Measurements from ENCODE around the gene KRT34. TPM values are rescaled to one million over a fixed set of nuclear protein-coding genes. Genes with fewer than 3 reads are reported as not detected.

KRT34 gene
- total RNA-seq, 1 donor from 2014 or later: not detected

DNA sequence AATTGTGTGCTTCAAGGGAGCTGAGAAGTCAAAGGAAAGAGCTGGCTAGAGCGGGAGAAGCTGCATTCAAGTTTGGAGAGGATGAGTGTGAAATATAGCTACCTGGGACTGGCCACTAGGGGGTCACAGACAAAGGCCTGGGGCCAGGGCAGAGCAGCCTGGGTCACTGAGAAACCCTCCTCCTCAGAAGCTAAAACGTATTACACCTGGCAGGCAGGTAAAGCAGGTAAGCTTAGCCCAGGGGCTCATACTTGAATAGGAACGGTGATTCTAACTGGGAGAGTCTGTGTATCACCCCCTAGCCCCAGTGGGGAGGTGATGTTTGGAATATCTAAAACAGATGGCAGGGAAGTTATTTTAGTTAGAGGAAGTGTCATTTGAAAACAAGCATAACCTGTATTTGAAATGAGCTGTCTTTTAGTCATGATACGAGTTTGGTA is 35.5 kb upstream of the KRT34 start:
- H3K4me1 Mint-ChIP-seq (ENCODE audit: unreplicated experiment): peaks cover 25% of the 10 kb centered on the region
- TF ChIP-seq, protein P1, sequence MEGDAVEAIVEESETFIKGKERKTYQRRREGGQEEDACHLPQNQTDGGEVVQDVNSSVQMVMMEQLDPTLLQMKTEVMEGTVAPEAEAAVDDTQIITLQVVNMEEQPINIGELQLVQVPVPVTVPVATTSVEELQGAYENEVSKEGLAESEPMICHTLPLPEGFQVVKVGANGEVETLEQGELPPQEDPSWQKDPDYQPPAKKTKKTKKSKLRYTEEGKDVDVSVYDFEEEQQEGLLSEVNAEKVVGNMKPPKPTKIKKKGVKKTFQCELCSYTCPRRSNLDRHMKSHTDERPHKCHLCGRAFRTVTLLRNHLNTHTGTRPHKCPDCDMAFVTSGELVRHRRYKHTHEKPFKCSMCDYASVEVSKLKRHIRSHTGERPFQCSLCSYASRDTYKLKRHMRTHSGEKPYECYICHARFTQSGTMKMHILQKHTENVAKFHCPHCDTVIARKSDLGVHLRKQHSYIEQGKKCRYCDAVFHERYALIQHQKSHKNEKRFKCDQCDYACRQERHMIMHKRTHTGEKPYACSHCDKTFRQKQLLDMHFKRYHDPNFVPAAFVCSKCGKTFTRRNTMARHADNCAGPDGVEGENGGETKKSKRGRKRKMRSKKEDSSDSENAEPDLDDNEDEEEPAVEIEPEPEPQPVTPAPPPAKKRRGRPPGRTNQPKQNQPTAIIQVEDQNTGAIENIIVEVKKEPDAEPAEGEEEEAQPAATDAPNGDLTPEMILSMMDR (IDR thresholded peaks at IDR 0.05): peak; percentile 20
- H3K27me3 Mint-ChIP-seq (ENCODE audit: unreplicated experiment): no peaks in the 10 kb centered on the region
- no peaks in the 10 kb centered on the region for H3K36me3 Mint-ChIP-seq (ENCODE audit: unreplicated experiment)
- H3K9me3 Mint-ChIP-seq (ENCODE audit: unreplicated experiment): no peaks in the 10 kb centered on the region
- no peak for DNase-seq (ENCODE audit: extremely low spot score, unreplicated experiment)
- H3K4me3 Mint-ChIP-seq (ENCODE audit: unreplicated experiment): no peak overlapping the region
- no peak overlapping the region for H3K27ac Mint-ChIP-seq (ENCODE audit: unreplicated experiment)

DNA sequence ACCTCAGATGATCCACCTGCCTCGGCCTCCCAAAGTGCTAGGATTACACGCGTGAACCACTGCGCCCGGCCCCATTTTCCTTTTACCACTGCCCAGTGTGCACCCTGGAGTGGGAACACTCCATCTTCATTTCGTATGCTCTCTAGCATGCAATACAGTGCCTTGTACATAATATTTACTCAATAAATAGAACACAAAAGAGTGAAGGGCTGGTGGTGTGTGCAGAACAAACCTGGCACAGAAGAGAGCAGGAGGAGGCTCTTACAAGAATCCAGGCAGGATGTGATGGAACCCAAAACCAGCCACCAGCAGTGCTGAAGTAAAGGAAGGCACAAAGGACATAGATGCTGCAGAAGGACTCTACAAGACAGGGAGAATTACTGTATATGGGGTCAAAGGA is 35.0 kb upstream of the KRT34 start:
- Mint-ChIP-seq H3K27ac (ENCODE audit: unreplicated experiment) (no peak overlapping the region), H3K27me3 (ENCODE audit: unreplicated experiment) (no peaks in the 10 kb centered on the region), H3K9me3 (ENCODE audit: unreplicated experiment) (no peaks in the 10 kb centered on the region), H3K4me1 (ENCODE audit: unreplicated experiment) (peaks cover 25% of the 10 kb centered on the region), H3K4me3 (ENCODE audit: unreplicated experiment) (no peak overlapping the region), H3K36me3 (ENCODE audit: unreplicated experiment) (no peaks in the 10 kb centered on the region)
- TF ChIP-seq, protein P1 (IDR thresholded peaks at IDR 0.05): no peak
- no peak for DNase-seq (ENCODE audit: extremely low spot score, unreplicated experiment)

DNA sequence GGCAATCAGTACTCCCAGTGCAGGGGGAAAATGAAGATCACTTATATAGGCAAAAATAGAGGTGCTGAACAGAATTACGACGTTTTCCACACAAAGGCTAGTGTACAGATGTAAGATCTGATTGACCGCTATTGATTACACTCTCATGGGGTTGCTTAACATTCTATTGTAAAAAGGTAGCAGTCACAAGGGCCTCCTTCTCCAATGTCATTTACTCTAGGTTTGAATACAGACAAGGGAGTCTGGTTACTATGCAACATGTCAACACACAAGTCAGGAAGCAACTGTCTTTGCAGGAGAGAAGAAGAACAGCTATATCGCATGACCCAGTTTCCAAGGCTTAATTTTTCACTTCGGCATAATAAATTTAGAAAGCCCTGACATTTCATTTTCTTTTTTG is 34.4 kb upstream of the KRT34 start:
- no peaks in the 10 kb centered on the region for H3K9me3 Mint-ChIP-seq (ENCODE audit: unreplicated experiment)
- peaks cover 25% of the 10 kb centered on the region for H3K4me1 Mint-ChIP-seq (ENCODE audit: unreplicated experiment)
- peak overlapping the region; percentile 13 for H3K27ac Mint-ChIP-seq (ENCODE audit: unreplicated experiment)
- H3K36me3 Mint-ChIP-seq (ENCODE audit: unreplicated experiment): no peaks in the 10 kb centered on the region
- TF ChIP-seq, protein P1 (IDR thresholded peaks at IDR 0.05): no peak
- H3K27me3 Mint-ChIP-seq (ENCODE audit: unreplicated experiment): no peaks in the 10 kb centered on the region
- DNase-seq (ENCODE audit: extremely low spot score, unreplicated experiment): no peak
- no peak overlapping the region for H3K4me3 Mint-ChIP-seq (ENCODE audit: unreplicated experiment)

DNA sequence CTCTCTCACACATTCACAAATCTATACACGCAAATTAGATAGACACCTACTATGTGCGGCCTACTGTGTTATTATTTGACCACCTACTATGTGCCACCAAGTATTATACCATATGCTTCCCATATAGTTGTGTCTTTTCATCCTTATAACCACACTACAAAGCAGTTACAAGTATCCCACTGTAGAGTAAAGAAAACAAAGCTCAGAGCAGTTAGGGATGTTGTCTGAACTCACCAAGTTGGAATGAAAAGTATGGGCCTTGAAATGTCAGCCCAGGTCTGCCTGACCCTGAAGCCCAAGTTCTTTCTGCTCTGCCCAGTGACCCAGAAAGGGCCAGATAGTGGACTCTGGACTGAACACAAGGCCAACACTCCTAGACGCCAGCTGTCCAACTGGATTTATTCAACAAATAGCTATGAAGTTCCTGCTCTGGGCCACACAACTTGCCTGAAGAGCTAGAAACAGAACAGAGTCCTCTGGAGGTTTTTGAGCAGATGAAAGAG is 33.8 kb upstream of the KRT34 start:
- no peaks in the 10 kb centered on the region for H3K36me3 Mint-ChIP-seq (ENCODE audit: unreplicated experiment)
- TF ChIP-seq, protein P1 (IDR thresholded peaks at IDR 0.05): no peak
- H3K4me1 Mint-ChIP-seq (ENCODE audit: unreplicated experiment): peaks cover 25% of the 10 kb centered on the region
- DNase-seq (ENCODE audit: extremely low spot score, unreplicated experiment): no peak
- peak overlapping the region; percentile 13 for H3K27ac Mint-ChIP-seq (ENCODE audit: unreplicated experiment)
- no peak overlapping the region for H3K4me3 Mint-ChIP-seq (ENCODE audit: unreplicated experiment)
- H3K9me3 Mint-ChIP-seq (ENCODE audit: unreplicated experiment): no peaks in the 10 kb centered on the region
- H3K27me3 Mint-ChIP-seq (ENCODE audit: unreplicated experiment): peaks cover under 1% of the 10 kb centered on the region

DNA sequence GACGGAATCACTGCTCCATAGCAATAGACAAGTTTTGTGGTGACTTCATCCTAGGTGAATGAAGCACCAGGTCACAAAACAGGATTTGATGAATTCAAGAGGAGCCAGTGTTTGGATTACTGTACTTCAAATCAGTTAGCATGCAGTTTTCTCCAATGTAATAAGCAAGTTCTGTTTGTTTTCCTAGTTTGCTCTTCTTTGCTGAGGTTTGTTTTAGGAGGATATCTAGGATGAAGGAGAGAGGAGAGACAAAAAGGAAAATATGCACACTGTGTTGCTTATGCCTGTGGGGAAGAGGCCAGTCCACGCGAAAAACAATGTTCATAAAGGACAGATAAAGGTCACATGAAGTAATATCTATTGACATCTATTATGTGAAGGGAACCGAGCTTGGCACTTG is 33.3 kb upstream of the KRT34 start:
- peaks cover 2% of the 10 kb centered on the region for H3K27me3 Mint-ChIP-seq (ENCODE audit: unreplicated experiment)
- H3K27ac Mint-ChIP-seq (ENCODE audit: unreplicated experiment): no peak overlapping the region
- peaks cover 25% of the 10 kb centered on the region for H3K4me1 Mint-ChIP-seq (ENCODE audit: unreplicated experiment)
- H3K4me3 Mint-ChIP-seq (ENCODE audit: unreplicated experiment): no peak overlapping the region
- TF ChIP-seq, protein P1 (IDR thresholded peaks at IDR 0.05): no peak
- no peaks in the 10 kb centered on the region for H3K9me3 Mint-ChIP-seq (ENCODE audit: unreplicated experiment)
- H3K36me3 Mint-ChIP-seq (ENCODE audit: unreplicated experiment): no peaks in the 10 kb centered on the region
- no peak for DNase-seq (ENCODE audit: extremely low spot score, unreplicated experiment)

Data from osteocyte (in vitro differentiated cells).